ENCODE results near the gene TPSB2. TPM values are rescaled to one million over a fixed set of nuclear protein-coding genes. Genes with fewer than 3 reads are reported as not detected.
A peak's percentile ranks its signal among the peaks of the same experiment; 100 is the strongest.

TPSB2 gene
- total and polyA plus RNA-seq, 9 of the 15 experiments (the other 6 are each of a cell fraction or from before 2014, with no cell fraction given) = 0.18 TPM; not detected in 8

GRCh38 chr16:1278477-1278876 lies 48.5 kb upstream of the TPSB2 start:
- Histone ChIP-seq H2AFZ (ENCODE audit: low read depth, low read length) (no peak overlapping the region), H3K27ac (ENCODE audit: extremely low read depth, low read depth, low read length) (no peak overlapping the region), H3K4me3 (no peak overlapping the region), H4K20me1 (replicated peaks; ENCODE audit: control insufficient read depth, insufficient read depth, low read length) (0 out of 2 replicates have a peak, but pooled peaks cover 1% of the 10 kb centered on the region), H3K9ac (ENCODE audit: insufficient read depth in 1 of 2, low read depth in 2 of 2, low read length in 2 of 2) (no peak overlapping the region), H3K36me3 (ENCODE audit: control insufficient read depth, insufficient read depth, low read length) (no peaks in the 10 kb centered on the region), H3K9me1 (ENCODE audit: control insufficient read depth, insufficient read depth, low read length) (no peaks in the 10 kb centered on the region), H3K9me3 (replicated peaks; ENCODE audit: control insufficient read depth, insufficient read depth, low read depth, low read length) (no peaks in the 10 kb centered on the region), H3K27me3 (ENCODE audit: control insufficient read depth in 2 of 2, insufficient read depth in 2 of 2, low read length in 2 of 2) (peaks cover 25 to 62% of the 10 kb centered on the region in 2 experiments; a peak in 4 of 5 replicates), H3K79me2 (ENCODE audit: control insufficient read depth, insufficient read depth, low read length) (no peaks in the 10 kb centered on the region), H3K4me2 (ENCODE audit: insufficient read depth, low read length) (no peak overlapping the region), H3K4me1 (replicated peaks in 1 of 2; ENCODE audit: control insufficient read depth in 2 of 2, insufficient read depth in 2 of 2, low read length in 2 of 2) (peaks cover 0 to 60% of the 10 kb centered on the region in 2 experiments; a peak in 3 of 5 replicates)
- in situ Hi-C loops (cut with MboI) = no loop called here
- no TSS peak for BruUV-seq (replicated peaks)
- ATAC-seq (peak; percentile 44), DNase-seq (ENCODE audit: extremely low read depth in 1 of 4, low spot score in 3 of 4) (peak in 1 of 4 experiments; percentile 38), FAIRE-seq (no peak)
- ChIA-PET CTCF (ENCODE audit: low intra/inter-chr PET ratio) (interaction anchor here (0.6 kb wide), 1 partner anchor 261 kb away, joined by 4 read pairs; no protein-coding TSS in a partner anchor), POLR2A (interaction anchor here (1.0 to 1.7 kb wide), 3 partner anchors 11 to 86 kb away, joined by 3 to 7 read pairs (median 4); no protein-coding TSS in a partner anchor)
- whole genome bisulfite sequencing (ENCODE audit: insufficient coverage, low coverage, missing lambda C conversion rate) = 4% methylated on average over 17 of the region's 18 CpGs
- intact Hi-C loops (cut with micrococcal nuclease) = no loop called here
- no peak for TF ChIP-seq ZNF699 (CRISPR knock-in tag; IDR thresholded peaks at IDR 0.05; ENCODE audit: insufficient replicate concordance)
- TF ChIP-seq GTF3C2 (IDR thresholded peaks at IDR 0.05; ENCODE audit: borderline replicate concordance, extremely low read depth, insufficient read length) = no peak
- TF ChIP-seq NKRF (IDR thresholded peaks at IDR 0.05; ENCODE audit: borderline replicate concordance) = no peak
- TF ChIP-seq FOXA3 (CRISPR knock-in tag; conservative IDR thresholded peaks at IDR 0.05 in 1 of 2, IDR thresholded peaks at IDR 0.05 in 1 of 2) = no peak
- no peak for TF ChIP-seq KHSRP (IDR thresholded peaks at IDR 0.05)
- TF ChIP-seq ZNF764 (CRISPR knock-in tag; IDR thresholded peaks at IDR 0.05; ENCODE audit: low read depth) = no peak
- TF ChIP-seq REST (IDR thresholded peaks at IDR 0.05; ENCODE audit: borderline replicate concordance) = no peak
- TF ChIP-seq REST (CRISPR knock-in tag; IDR thresholded peaks at IDR 0.05; ENCODE audit: low read depth) = no peak
- no peak for TF ChIP-seq ARHGAP35 (IDR thresholded peaks at IDR 0.05; ENCODE audit: partially characterized antibody)

Data from K562 (cell line).